ENCODE results near the gene SART3. TPM values are rescaled to one million over a fixed set of nuclear protein-coding genes. Genes with fewer than 3 reads are reported as not detected.

Gene SART3
- total and polyA plus RNA-seq, 2 of the 8 experiments (the other 6 are each of a cell fraction or from before 2014, with no cell fraction given) = 16.0 to 103 TPM

DNA sequence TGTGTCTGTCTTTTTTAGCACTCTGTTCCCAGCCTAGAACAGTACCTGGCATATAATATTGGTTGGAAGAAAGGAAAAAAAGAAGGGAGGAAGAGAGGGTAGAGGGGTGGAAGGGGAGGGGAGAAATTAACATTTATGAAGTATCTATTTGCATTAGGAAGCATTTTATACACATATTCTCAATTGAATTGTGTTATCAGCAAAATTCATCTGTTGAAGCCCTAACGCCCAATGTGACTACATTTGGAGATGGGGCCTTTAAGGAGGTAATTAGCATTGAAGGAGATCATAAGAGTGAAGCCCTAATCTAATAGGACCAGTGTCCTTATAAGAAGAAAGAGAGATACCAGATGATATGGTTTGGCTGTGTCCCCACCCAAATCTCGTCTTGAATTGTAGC, 76.1 kb downstream of the SART3 start (continued):
- TF ChIP-seq TAF7 (optimal IDR thresholded peaks at IDR 0.05; ENCODE audit: borderline replicate concordance, low read depth, low read length) (no peak), KDM5A (IDR thresholded peaks at IDR 0.05; ENCODE audit: low read length) (no peak), RXRA (IDR thresholded peaks at IDR 0.05; ENCODE audit: insufficient read depth, low read depth, low read length) (no peak), RBBP5 (IDR thresholded peaks at IDR 0.05; ENCODE audit: borderline replicate concordance, low read depth, low read length) (no peak), CHD2 (IDR thresholded peaks at IDR 0.05; ENCODE audit: low read length) (no peak)
- TF ChIP-seq, protein P1, sequence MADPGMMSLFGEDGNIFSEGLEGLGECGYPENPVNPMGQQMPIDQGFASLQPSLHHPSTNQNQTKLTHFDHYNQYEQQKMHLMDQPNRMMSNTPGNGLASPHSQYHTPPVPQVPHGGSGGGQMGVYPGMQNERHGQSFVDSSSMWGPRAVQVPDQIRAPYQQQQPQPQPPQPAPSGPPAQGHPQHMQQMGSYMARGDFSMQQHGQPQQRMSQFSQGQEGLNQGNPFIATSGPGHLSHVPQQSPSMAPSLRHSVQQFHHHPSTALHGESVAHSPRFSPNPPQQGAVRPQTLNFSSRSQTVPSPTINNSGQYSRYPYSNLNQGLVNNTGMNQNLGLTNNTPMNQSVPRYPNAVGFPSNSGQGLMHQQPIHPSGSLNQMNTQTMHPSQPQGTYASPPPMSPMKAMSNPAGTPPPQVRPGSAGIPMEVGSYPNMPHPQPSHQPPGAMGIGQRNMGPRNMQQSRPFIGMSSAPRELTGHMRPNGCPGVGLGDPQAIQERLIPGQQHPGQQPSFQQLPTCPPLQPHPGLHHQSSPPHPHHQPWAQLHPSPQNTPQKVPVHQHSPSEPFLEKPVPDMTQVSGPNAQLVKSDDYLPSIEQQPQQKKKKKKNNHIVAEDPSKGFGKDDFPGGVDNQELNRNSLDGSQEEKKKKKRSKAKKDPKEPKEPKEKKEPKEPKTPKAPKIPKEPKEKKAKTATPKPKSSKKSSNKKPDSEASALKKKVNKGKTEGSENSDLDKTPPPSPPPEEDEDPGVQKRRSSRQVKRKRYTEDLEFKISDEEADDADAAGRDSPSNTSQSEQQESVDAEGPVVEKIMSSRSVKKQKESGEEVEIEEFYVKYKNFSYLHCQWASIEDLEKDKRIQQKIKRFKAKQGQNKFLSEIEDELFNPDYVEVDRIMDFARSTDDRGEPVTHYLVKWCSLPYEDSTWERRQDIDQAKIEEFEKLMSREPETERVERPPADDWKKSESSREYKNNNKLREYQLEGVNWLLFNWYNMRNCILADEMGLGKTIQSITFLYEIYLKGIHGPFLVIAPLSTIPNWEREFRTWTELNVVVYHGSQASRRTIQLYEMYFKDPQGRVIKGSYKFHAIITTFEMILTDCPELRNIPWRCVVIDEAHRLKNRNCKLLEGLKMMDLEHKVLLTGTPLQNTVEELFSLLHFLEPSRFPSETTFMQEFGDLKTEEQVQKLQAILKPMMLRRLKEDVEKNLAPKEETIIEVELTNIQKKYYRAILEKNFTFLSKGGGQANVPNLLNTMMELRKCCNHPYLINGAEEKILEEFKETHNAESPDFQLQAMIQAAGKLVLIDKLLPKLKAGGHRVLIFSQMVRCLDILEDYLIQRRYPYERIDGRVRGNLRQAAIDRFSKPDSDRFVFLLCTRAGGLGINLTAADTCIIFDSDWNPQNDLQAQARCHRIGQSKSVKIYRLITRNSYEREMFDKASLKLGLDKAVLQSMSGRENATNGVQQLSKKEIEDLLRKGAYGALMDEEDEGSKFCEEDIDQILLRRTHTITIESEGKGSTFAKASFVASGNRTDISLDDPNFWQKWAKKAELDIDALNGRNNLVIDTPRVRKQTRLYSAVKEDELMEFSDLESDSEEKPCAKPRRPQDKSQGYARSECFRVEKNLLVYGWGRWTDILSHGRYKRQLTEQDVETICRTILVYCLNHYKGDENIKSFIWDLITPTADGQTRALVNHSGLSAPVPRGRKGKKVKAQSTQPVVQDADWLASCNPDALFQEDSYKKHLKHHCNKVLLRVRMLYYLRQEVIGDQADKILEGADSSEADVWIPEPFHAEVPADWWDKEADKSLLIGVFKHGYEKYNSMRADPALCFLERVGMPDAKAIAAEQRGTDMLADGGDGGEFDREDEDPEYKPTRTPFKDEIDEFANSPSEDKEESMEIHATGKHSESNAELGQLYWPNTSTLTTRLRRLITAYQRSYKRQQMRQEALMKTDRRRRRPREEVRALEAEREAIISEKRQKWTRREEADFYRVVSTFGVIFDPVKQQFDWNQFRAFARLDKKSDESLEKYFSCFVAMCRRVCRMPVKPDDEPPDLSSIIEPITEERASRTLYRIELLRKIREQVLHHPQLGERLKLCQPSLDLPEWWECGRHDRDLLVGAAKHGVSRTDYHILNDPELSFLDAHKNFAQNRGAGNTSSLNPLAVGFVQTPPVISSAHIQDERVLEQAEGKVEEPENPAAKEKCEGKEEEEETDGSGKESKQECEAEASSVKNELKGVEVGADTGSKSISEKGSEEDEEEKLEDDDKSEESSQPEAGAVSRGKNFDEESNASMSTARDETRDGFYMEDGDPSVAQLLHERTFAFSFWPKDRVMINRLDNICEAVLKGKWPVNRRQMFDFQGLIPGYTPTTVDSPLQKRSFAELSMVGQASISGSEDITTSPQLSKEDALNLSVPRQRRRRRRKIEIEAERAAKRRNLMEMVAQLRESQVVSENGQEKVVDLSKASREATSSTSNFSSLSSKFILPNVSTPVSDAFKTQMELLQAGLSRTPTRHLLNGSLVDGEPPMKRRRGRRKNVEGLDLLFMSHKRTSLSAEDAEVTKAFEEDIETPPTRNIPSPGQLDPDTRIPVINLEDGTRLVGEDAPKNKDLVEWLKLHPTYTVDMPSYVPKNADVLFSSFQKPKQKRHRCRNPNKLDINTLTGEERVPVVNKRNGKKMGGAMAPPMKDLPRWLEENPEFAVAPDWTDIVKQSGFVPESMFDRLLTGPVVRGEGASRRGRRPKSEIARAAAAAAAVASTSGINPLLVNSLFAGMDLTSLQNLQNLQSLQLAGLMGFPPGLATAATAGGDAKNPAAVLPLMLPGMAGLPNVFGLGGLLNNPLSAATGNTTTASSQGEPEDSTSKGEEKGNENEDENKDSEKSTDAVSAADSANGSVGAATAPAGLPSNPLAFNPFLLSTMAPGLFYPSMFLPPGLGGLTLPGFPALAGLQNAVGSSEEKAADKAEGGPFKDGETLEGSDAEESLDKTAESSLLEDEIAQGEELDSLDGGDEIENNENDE (IDR thresholded peaks at IDR 0.05; ENCODE audit: insufficient replicate concordance, low read length) = no peak

All from H1 (cell line).